Heart left ventricle (tissue), 13 donors: Measurements from ENCODE around the gene FER.

ENCODE experiments used
- POLR2A ChIP-seq, 2 donors: fragments of 450-650 bp; IDR thresholded peaks; one replicate each; pipeline ENCODE4 v1.6.1; 2017; ENCODE audit warnings: antibody characterized with exemption in 2 of 2, mild to moderate bottlenecking in 2 of 2, moderate library complexity in 2 of 2
- TF ChIP-seq, protein P1 (sequence below), 12 donors: fragments of 200-600 bp; sonication (generic) in 4 of 12; IDR thresholded peaks; one replicate each; pipeline versions ENCODE4 v1.5.0 to v1.8.0; 2018 to 2022; ENCODE audit warnings: antibody characterized with exemption in 12 of 12, mild to moderate bottlenecking in 5 of 12
- donor health status: ischemic (EF 13 %, LVEDD 7.1; RV severe dilation, severe dysfunction).
- donor health status: DM: no; HTN: yes; CAD: no.
- donor health status: DM: no; HTN: no; CAD: no.
- donor health status: ischemic (EF 25% LVEDD 6.9; RV normal size, moderate dysfunction).
- donor health status: ischemic (EF 25% LVEDD 5.7; RV mildly dilated, moderate dysfunction).
- donor health status: ischemic (EF 35%, LVEDD 5.7; RV mildly dilated, moderate dysfunction).
- donor health status: nonischemic (EF 11% LVEDD 7.7; RV severe dilation, severe dysfunction).
- donor health status: DM: yes; HTN: yes; CAD: no.
- donor health status: PGD.
- donor health status: ischemic (EF 29% LVEDD 5.4; RV normal size, mild dysfunction).
- donor health status: nonischemic (EF 23%, LVEDD 6.1; RV moderate dilation, normal function).

DNA sequence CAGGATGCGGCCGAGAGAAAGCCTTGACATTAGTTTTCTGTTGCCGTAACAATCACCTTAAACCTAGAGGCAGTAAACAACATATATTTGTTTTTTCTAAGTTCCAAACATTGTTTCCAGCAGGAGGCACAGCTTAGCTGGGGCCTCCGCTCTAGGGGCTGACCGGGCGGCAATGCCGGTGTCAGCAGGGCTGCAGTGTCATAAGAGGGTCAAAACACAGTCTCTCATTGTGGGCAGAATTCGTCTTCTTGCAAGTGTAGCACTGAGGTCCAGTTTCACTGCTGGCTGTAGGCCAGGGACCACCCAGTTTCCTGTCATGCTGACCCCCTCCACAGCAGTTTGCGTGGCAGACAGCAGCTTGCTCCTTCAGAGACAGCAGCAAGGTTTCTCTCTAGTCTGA, 475.8 kb downstream of the FER start:
- TF ChIP-seq, protein P1, sequence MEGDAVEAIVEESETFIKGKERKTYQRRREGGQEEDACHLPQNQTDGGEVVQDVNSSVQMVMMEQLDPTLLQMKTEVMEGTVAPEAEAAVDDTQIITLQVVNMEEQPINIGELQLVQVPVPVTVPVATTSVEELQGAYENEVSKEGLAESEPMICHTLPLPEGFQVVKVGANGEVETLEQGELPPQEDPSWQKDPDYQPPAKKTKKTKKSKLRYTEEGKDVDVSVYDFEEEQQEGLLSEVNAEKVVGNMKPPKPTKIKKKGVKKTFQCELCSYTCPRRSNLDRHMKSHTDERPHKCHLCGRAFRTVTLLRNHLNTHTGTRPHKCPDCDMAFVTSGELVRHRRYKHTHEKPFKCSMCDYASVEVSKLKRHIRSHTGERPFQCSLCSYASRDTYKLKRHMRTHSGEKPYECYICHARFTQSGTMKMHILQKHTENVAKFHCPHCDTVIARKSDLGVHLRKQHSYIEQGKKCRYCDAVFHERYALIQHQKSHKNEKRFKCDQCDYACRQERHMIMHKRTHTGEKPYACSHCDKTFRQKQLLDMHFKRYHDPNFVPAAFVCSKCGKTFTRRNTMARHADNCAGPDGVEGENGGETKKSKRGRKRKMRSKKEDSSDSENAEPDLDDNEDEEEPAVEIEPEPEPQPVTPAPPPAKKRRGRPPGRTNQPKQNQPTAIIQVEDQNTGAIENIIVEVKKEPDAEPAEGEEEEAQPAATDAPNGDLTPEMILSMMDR (IDR thresholded peaks at IDR 0.05) = no peak
- no peak for TF ChIP-seq POLR2A (IDR thresholded peaks at IDR 0.05)
